Upper lobe of left lung (tissue), 4 donors: ENCODE results near the gene SRSF2.

Experiments
- CTCF ChIP-seq, 6 experiments: fragments of 450-650 bp in 4 of 6; fragments of 200-600 bp in 2 of 6; sonication (generic) in 2 of 6; IDR thresholded peaks; one replicate each; pipeline ENCODE4 v1.5.1; 2016 to 2019; ENCODE audit warnings: antibody characterized with exemption in 6 of 6
- EP300 ChIP-seq, 4 donors: sonication (generic); formaldehyde crosslinking; IDR thresholded peaks; one replicate each; pipeline ENCODE4 v1.5.1; 2017; ENCODE audit warnings: antibody characterized with exemption in 4 of 4, control low read depth in 2 of 4
- POLR2A ChIP-seq, 4 donors: fragments of 450-650 bp; IDR thresholded peaks; one replicate each; pipeline ENCODE4 v1.5.1; 2016 to 2017; ENCODE audit warnings: antibody characterized with exemption in 4 of 4, mild to moderate bottlenecking in 2 of 4
- POLR2AphosphoS5 ChIP-seq, 2 donors: sonication (generic); formaldehyde crosslinking; IDR thresholded peaks; one replicate each; pipeline ENCODE4 v1.5.1; 2017; ENCODE audit warnings: antibody characterized with exemption in 2 of 2

DNA sequence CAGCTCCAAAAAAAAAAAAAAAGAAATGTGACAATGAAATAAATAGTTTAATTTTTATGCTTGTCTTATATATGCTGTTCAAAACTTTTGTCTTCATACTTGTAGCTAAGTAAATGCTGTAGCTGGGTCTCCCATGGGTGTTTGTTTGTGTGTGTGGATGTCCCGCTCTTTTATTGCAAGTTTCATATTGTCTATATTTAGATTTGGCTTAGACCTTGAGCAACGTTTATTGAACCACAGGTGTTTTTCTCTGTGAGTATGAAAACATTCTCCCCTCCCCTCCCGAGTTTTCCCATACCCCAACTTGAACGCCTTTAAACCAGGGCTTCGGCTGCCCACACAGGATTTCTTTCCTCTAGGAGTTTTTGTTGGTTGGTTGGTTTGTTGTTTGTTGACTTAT, 46.0 kb upstream of the SRSF2 start:
- TF ChIP-seq POLR2AphosphoS5 (IDR thresholded peaks at IDR 0.05) (no peak), POLR2A (IDR thresholded peaks at IDR 0.05) (no peak), CTCF (IDR thresholded peaks at IDR 0.05) (no peak), EP300 (IDR thresholded peaks at IDR 0.05) (no peak)
